ENCODE measurements around the gene FNDC1.

FNDC1 gene

GRCh38 chr6:159224452-159224851 lies 55.3 kb downstream of the FNDC1 start:
- no CpG with 5 or more reads among the region's 2 CpGs for WGBS
- Histone ChIP-seq H3K36me3 (ENCODE audit: control insufficient read depth in 1 of 2, insufficient read depth in 2 of 2, low read depth in 1 of 2, low read length in 2 of 2) (peaks cover 0 to 5% of the 10 kb centered on the region in 2 experiments), H3K4me3 (ENCODE audit: insufficient read depth in 1 of 2, low read depth in 1 of 2, low read length in 2 of 2) (no peak overlapping the region), H3K9ac (ENCODE audit: low read length) (no peak overlapping the region), H2BK15ac (ENCODE audit: low read depth, poor library complexity, severe bottlenecking) (no peak overlapping the region), H3K14ac (ENCODE audit: low read length in 2 of 2) (no peak overlapping the region), H4K91ac (ENCODE audit: low read length) (no peak overlapping the region), H3K18ac (ENCODE audit: low read depth in 1 of 2, low read length in 2 of 2) (no peak overlapping the region), H2BK120ac (ENCODE audit: low read depth, low read length) (no peak overlapping the region), H3K23ac (ENCODE audit: low read length in 2 of 2) (no peak overlapping the region), H2BK12ac (ENCODE audit: low read length in 2 of 2) (no peak overlapping the region), H4K8ac (ENCODE audit: low read length) (no peak overlapping the region), H3K79me1 (replicated peaks; ENCODE audit: low read length, poor library complexity, severe bottlenecking) (no peaks in the 10 kb centered on the region), H3K9me3 (ENCODE audit: control insufficient read depth, low read length) (no peaks in the 10 kb centered on the region), H3K4me1 (ENCODE audit: control insufficient read depth, insufficient read depth, low read depth, low read length) (no peaks in the 10 kb centered on the region), H3K27ac (ENCODE audit: low read length, poor library complexity, severe bottlenecking) (no peak overlapping the region), H3K4ac (ENCODE audit: low read depth in 1 of 2, low read length in 2 of 2) (no peak overlapping the region), H2AFZ (ENCODE audit: low read depth, low read length) (no peak overlapping the region), H2AK5ac (ENCODE audit: low read length, severe bottlenecking) (no peak overlapping the region), H3K4me2 (ENCODE audit: low read length, poor library complexity, severe bottlenecking) (no peak overlapping the region), H2BK5ac (ENCODE audit: low read depth, low read length, poor library complexity, severe bottlenecking) (no peak overlapping the region), H3K27me3 (ENCODE audit: control insufficient read depth in 1 of 2, insufficient read depth in 1 of 2, low read length in 2 of 2) (peaks cover 0 to 15% of the 10 kb centered on the region in 2 experiments)
- no peak for DNase-seq

DNA sequence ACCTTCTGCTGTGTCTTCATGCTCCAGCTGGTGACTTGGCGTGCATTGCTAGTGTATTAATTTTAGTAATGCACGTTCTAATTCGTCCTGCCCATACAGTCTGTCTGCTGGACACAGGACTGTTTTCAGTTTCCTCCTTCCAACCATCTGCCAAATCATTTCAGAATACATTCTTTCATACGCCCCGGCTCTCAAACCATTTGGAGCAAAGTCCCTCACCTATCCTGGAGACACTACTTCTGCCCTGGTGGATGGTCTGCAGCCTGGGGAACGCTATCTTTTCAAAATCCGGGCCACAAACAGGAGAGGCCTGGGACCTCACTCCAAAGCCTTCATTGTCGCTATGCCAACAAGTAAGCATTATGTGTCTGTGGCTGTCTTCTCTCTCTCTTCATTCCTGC lies 60.5 kb downstream of the FNDC1 start:
- H2AFZ ChIP-seq (ENCODE audit: low read depth, low read length): no peak overlapping the region
- H3K9me3 ChIP-seq (ENCODE audit: control insufficient read depth, low read length): no peaks in the 10 kb centered on the region
- H3K4me3 ChIP-seq (ENCODE audit: insufficient read depth in 1 of 2, low read depth in 1 of 2, low read length in 2 of 2): no peak overlapping the region
- H3K18ac ChIP-seq (ENCODE audit: low read depth in 1 of 2, low read length in 2 of 2): no peak overlapping the region
- H3K4me1 ChIP-seq (ENCODE audit: control insufficient read depth, insufficient read depth, low read depth, low read length): no peaks in the 10 kb centered on the region
- no peak overlapping the region for H3K14ac ChIP-seq (ENCODE audit: low read length in 2 of 2)
- H3K27ac ChIP-seq (ENCODE audit: low read length, poor library complexity, severe bottlenecking): no peak overlapping the region
- no peak overlapping the region for H2BK15ac ChIP-seq (ENCODE audit: low read depth, poor library complexity, severe bottlenecking)
- no peak overlapping the region for H3K4ac ChIP-seq (ENCODE audit: low read depth in 1 of 2, low read length in 2 of 2)
- H2BK12ac ChIP-seq (ENCODE audit: low read length in 2 of 2): no peak overlapping the region
- no peak overlapping the region for H2BK5ac ChIP-seq (ENCODE audit: low read depth, low read length, poor library complexity, severe bottlenecking)
- peak overlapping the region; percentile 56 for H3K9ac ChIP-seq (ENCODE audit: low read length)
- 70% methylated on average over 8 of the region's 8 CpGs for WGBS
- no peak overlapping the region for H2AK5ac ChIP-seq (ENCODE audit: low read length, severe bottlenecking)
- peaks cover 0 to 5% of the 10 kb centered on the region in 2 experiments for H3K36me3 ChIP-seq (ENCODE audit: control insufficient read depth in 1 of 2, insufficient read depth in 2 of 2, low read depth in 1 of 2, low read length in 2 of 2)
- peaks cover 0 to 4% of the 10 kb centered on the region in 2 experiments for H3K27me3 ChIP-seq (ENCODE audit: control insufficient read depth in 1 of 2, insufficient read depth in 1 of 2, low read length in 2 of 2)
- H4K91ac ChIP-seq (ENCODE audit: low read length): no peak overlapping the region
- no peak overlapping the region for H3K4me2 ChIP-seq (ENCODE audit: low read length, poor library complexity, severe bottlenecking)
- no peak overlapping the region for H2BK120ac ChIP-seq (ENCODE audit: low read depth, low read length)
- no peak overlapping the region for H4K8ac ChIP-seq (ENCODE audit: low read length)
- H3K23ac ChIP-seq (ENCODE audit: low read length in 2 of 2): no peak overlapping the region
- no peaks in the 10 kb centered on the region for H3K79me1 ChIP-seq (replicated peaks; ENCODE audit: low read length, poor library complexity, severe bottlenecking)
- DNase-seq: no peak

- H3K4me1 ChIP-seq (ENCODE audit: control insufficient read depth, insufficient read depth, low read depth, low read length): no peaks in the 10 kb centered on the region
- 88% methylated on average over 38 of the region's 38 CpGs for WGBS
Observed at GRCh38 chr6:159232106-159232645, 63.0 kb downstream of the FNDC1 start.

GRCh38 chr6:159232751-159233150 lies 63.6 kb downstream of the FNDC1 start:
- Histone ChIP-seq H3K23ac (ENCODE audit: low read length in 2 of 2) (no peak overlapping the region), H3K18ac (ENCODE audit: low read depth in 1 of 2, low read length in 2 of 2) (no peak overlapping the region), H3K27me3 (ENCODE audit: control insufficient read depth in 1 of 2, insufficient read depth in 1 of 2, low read length in 2 of 2) (no peaks in the 10 kb centered on the region), H3K79me1 (replicated peaks; ENCODE audit: low read length, poor library complexity, severe bottlenecking) (no peaks in the 10 kb centered on the region), H3K4ac (ENCODE audit: low read depth in 1 of 2, low read length in 2 of 2) (no peak overlapping the region), H2AK5ac (ENCODE audit: low read length, severe bottlenecking) (no peak overlapping the region), H3K27ac (ENCODE audit: low read length, poor library complexity, severe bottlenecking) (no peak overlapping the region), H3K36me3 (ENCODE audit: control insufficient read depth in 1 of 2, insufficient read depth in 2 of 2, low read depth in 1 of 2, low read length in 2 of 2) (no peaks in the 10 kb centered on the region), H3K4me3 (ENCODE audit: insufficient read depth in 1 of 2, low read depth in 1 of 2, low read length in 2 of 2) (no peak overlapping the region), H2BK120ac (ENCODE audit: low read depth, low read length) (no peak overlapping the region), H3K14ac (ENCODE audit: low read length in 2 of 2) (no peak overlapping the region), H2BK15ac (ENCODE audit: low read depth, poor library complexity, severe bottlenecking) (no peak overlapping the region), H2BK12ac (ENCODE audit: low read length in 2 of 2) (no peak overlapping the region), H4K8ac (ENCODE audit: low read length) (no peak overlapping the region), H3K9me3 (ENCODE audit: control insufficient read depth, low read length) (no peaks in the 10 kb centered on the region), H2AFZ (ENCODE audit: low read depth, low read length) (no peak overlapping the region), H4K91ac (ENCODE audit: low read length) (no peak overlapping the region), H3K9ac (ENCODE audit: low read length) (no peak overlapping the region), H3K4me2 (ENCODE audit: low read length, poor library complexity, severe bottlenecking) (no peak overlapping the region), H2BK5ac (ENCODE audit: low read depth, low read length, poor library complexity, severe bottlenecking) (no peak overlapping the region), H3K4me1 (ENCODE audit: control insufficient read depth, insufficient read depth, low read depth, low read length) (no peaks in the 10 kb centered on the region)
- WGBS: 87% methylated on average over 23 of the region's 23 CpGs
- no peak for DNase-seq

More at GRCh38 chr6:159232106-159232645, 63.0 kb downstream of the FNDC1 start:
- Histone ChIP-seq H2AK5ac (ENCODE audit: low read length, severe bottlenecking) (no peak overlapping the region), H4K8ac (ENCODE audit: low read length) (no peak overlapping the region), H3K27ac (ENCODE audit: low read length, poor library complexity, severe bottlenecking) (no peak overlapping the region), H3K4me2 (ENCODE audit: low read length, poor library complexity, severe bottlenecking) (no peak overlapping the region), H3K23ac (ENCODE audit: low read length in 2 of 2) (no peak overlapping the region), H3K9ac (ENCODE audit: low read length) (no peak overlapping the region), H2AFZ (ENCODE audit: low read depth, low read length) (no peak overlapping the region), H3K9me3 (ENCODE audit: control insufficient read depth, low read length) (no peaks in the 10 kb centered on the region), H3K27me3 (ENCODE audit: control insufficient read depth in 1 of 2, insufficient read depth in 1 of 2, low read length in 2 of 2) (no peaks in the 10 kb centered on the region), H3K14ac (ENCODE audit: low read length in 2 of 2) (no peak overlapping the region), H3K18ac (ENCODE audit: low read depth in 1 of 2, low read length in 2 of 2) (no peak overlapping the region), H3K4me3 (ENCODE audit: insufficient read depth in 1 of 2, low read depth in 1 of 2, low read length in 2 of 2) (no peak overlapping the region), H3K79me1 (replicated peaks; ENCODE audit: low read length, poor library complexity, severe bottlenecking) (no peaks in the 10 kb centered on the region), H3K4ac (ENCODE audit: low read depth in 1 of 2, low read length in 2 of 2) (no peak overlapping the region), H2BK15ac (ENCODE audit: low read depth, poor library complexity, severe bottlenecking) (no peak overlapping the region), H2BK12ac (ENCODE audit: low read length in 2 of 2) (no peak overlapping the region), H4K91ac (ENCODE audit: low read length) (no peak overlapping the region), H2BK120ac (ENCODE audit: low read depth, low read length) (no peak overlapping the region), H2BK5ac (ENCODE audit: low read depth, low read length, poor library complexity, severe bottlenecking) (no peak overlapping the region), H3K36me3 (ENCODE audit: control insufficient read depth in 1 of 2, insufficient read depth in 2 of 2, low read depth in 1 of 2, low read length in 2 of 2) (no peaks in the 10 kb centered on the region)
- no peak for DNase-seq

Data from mesenchymal stem cell (in vitro differentiated cells and primary cell).